Neuronal stem cell (in vitro differentiated cells): ENCODE data around the gene CDCA4.

ENCODE experiments used
- DNase-seq: peaks from one replicate; pipeline ENCODE4 v3.0.0-alpha.2; 2013; ENCODE audit warnings: low spot score
- H2AFZ ChIP-seq: one replicate; pipeline ENCODE4 v1.6.1; 2013; ENCODE audit warnings: mild to moderate bottlenecking, low read length, inconsistent platforms
- H2AK5ac ChIP-seq: 2 replicates; pipeline ENCODE4 v1.6.1; 2013; ENCODE audit warnings: low read depth, mild to moderate bottlenecking, inconsistent platforms, low read length, moderate library complexity, mixed read lengths
- H2BK120ac ChIP-seq: 2 replicates; pipeline ENCODE4 v1.6.1; 2013; ENCODE audit warnings: low read depth, mild to moderate bottlenecking, inconsistent platforms, low read length, moderate library complexity, mixed read lengths
- H2BK12ac ChIP-seq: one replicate; pipeline ENCODE4 v1.6.1; 2013; ENCODE audit warnings: low read length, inconsistent platforms
- H2BK15ac ChIP-seq: 2 replicates; pipeline ENCODE4 v1.6.1; 2013; ENCODE audit warnings: mild to moderate bottlenecking, low read length, inconsistent platforms, mixed read lengths
- H2BK5ac ChIP-seq: one replicate; pipeline ENCODE4 v1.6.1; 2013; ENCODE audit warnings: inconsistent platforms, mild to moderate bottlenecking, low read length, moderate library complexity
- H3K14ac ChIP-seq: one replicate; pipeline ENCODE4 v1.6.1; 2013; ENCODE audit warnings: low read length, inconsistent platforms
- H3K18ac ChIP-seq: 2 replicates; pipeline ENCODE4 v1.6.1; 2013; ENCODE audit warnings: low read length, inconsistent platforms
- H3K23ac ChIP-seq: 2 replicates; pipeline ENCODE4 v1.6.1; 2013; ENCODE audit warnings: low read depth, mild to moderate bottlenecking, mixed read lengths, low read length, inconsistent platforms; ENCODE audit not compliant: poor library complexity
- H3K27ac ChIP-seq: replicated peaks from 3 replicates; pipeline ENCODE4 v1.5.1; 2013; ENCODE audit warnings: low read length, inconsistent platforms
- H3K27me3 ChIP-seq, 3 experiments: 2 replicates each; pipeline ENCODE4 v1.6.1; 2013; ENCODE audit warnings: low read length in 3 of 3, mild to moderate bottlenecking in 2 of 3, inconsistent platforms in 1 of 3, low read depth in 1 of 3, mixed read lengths in 1 of 3, moderate library complexity in 1 of 3; ENCODE audit not compliant: control insufficient read depth in 3 of 3, insufficient read depth in 3 of 3
- H3K36me3 ChIP-seq, 2 donors: replicated peaks in 1 of 2; 2 replicates each; pipeline ENCODE4 v1.6.1; 2013; ENCODE audit warnings: low read length in 2 of 2; ENCODE audit not compliant: control insufficient read depth in 2 of 2, insufficient read depth in 2 of 2
- H3K4ac ChIP-seq: 2 replicates; pipeline ENCODE4 v1.6.1; 2013; ENCODE audit warnings: inconsistent platforms, mild to moderate bottlenecking, low read length, moderate library complexity
- H3K4me1 ChIP-seq, 2 donors: 1 replicate in 1 of 2; 2 replicates in 1 of 2; pipeline ENCODE4 v1.6.1; 2013; ENCODE audit warnings: low read length in 2 of 2, low read depth in 1 of 2; ENCODE audit not compliant: control insufficient read depth in 2 of 2, insufficient read depth in 1 of 2
- H3K4me2 ChIP-seq: one replicate; pipeline ENCODE4 v1.6.1; 2013; ENCODE audit warnings: mild to moderate bottlenecking, low read length, inconsistent platforms; ENCODE audit not compliant: insufficient read depth, poor library complexity, severe bottlenecking
- H3K4me3 ChIP-seq, 2 donors: 2 replicates each; pipeline ENCODE4 v1.5.1; 2013; ENCODE audit warnings: low read length in 2 of 2, mild to moderate bottlenecking in 2 of 2, inconsistent platforms in 1 of 2, moderate library complexity in 1 of 2
- H3K79me1 ChIP-seq: one replicate; pipeline ENCODE4 v1.6.1; 2013; ENCODE audit warnings: low read depth, mild to moderate bottlenecking, inconsistent platforms, low read length, moderate library complexity
- H3K9ac ChIP-seq: one replicate; pipeline ENCODE4 v1.6.1; 2013; ENCODE audit warnings: mild to moderate bottlenecking, low read depth, low read length, inconsistent platforms; ENCODE audit not compliant: poor library complexity
- H3K9me3 ChIP-seq, 2 donors: replicated peaks in 1 of 2; 2 replicates each; pipeline versions ENCODE3 to v1.6.1; 2013; ENCODE audit warnings: low read length in 2 of 2, mild to moderate bottlenecking in 2 of 2, inconsistent platforms in 1 of 2, low read depth in 1 of 2, mixed read lengths in 1 of 2, moderate library complexity in 1 of 2; ENCODE audit not compliant: control insufficient read depth in 2 of 2, insufficient read depth in 1 of 2
- H4K8ac ChIP-seq: one replicate; pipeline ENCODE4 v1.6.1; 2013; ENCODE audit warnings: low read depth, mild to moderate bottlenecking, inconsistent platforms, low read length, moderate library complexity
- H4K91ac ChIP-seq: one replicate; pipeline ENCODE4 v1.6.1; 2013; ENCODE audit warnings: low read length, low read depth, mild to moderate bottlenecking, inconsistent platforms; ENCODE audit not compliant: poor library complexity
- WGBS, 2 donors: extraction: QIAGEN DNeasy Blood & Tissue Kit; methylation state at CpG; one replicate each; pipeline ENCODE4 v1.1.7; 2013; ENCODE audit warnings: missing lambda C conversion rate in 2 of 2, mixed read lengths in 1 of 2; ENCODE audit not compliant: insufficient read length in 2 of 2, insufficient replicate concordance in 1 of 2; ENCODE audit errors: extremely low coverage in 2 of 2; 5-methylcytosine and 5-hydroxymethylcytosine counted together

CDCA4 gene

DNA sequence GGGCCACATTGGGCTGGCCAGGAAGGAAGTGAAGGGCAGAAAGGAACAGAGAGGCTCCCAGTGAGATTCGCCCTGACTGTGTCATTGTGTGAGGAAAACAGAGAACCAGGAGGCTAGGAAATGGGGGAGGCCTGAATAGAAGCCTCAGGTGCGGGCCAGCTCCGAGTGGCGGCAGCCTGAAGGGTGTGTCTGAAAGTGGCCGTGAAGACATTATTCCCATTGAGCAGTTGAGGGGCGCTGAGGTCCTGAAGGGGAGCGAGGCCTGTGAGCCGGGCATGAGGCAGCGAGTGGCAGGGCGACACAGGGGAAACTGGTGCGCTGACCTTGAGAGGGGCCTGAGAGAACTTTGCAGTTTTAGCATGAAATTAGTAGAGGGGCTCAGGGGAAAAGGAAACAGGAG, 28.4 kb downstream of the CDCA4 start:
- H3K27me3 ChIP-seq, result no peaks in the 10 kb centered on the region
- no peak overlapping the region for H3K14ac ChIP-seq
- no peak overlapping the region for H2AFZ ChIP-seq
- H4K91ac ChIP-seq, result no peak overlapping the region
- H3K36me3 ChIP-seq, result peaks cover 24 to 58% of the 10 kb centered on the region in 2 donors
- no peak overlapping the region for H2BK120ac ChIP-seq
- H3K4me3 ChIP-seq, result no peak overlapping the region
- H3K9me3 ChIP-seq, result peaks cover 0 to 5% of the 10 kb centered on the region in 2 donors
- DNase-seq, result no peak
- WGBS, 2 donors, result no CpG with 5 or more reads among the region's 11 CpGs
- H2BK5ac ChIP-seq, result no peak overlapping the region
- H3K4me1 ChIP-seq, result no peaks in the 10 kb centered on the region
- H3K79me1 ChIP-seq, result peaks cover 8% of the 10 kb centered on the region
- H2AK5ac ChIP-seq, result no peak overlapping the region
- no peak overlapping the region for H2BK12ac ChIP-seq
- no peak overlapping the region for H3K4ac ChIP-seq
- H3K27ac ChIP-seq, result no peak overlapping the region
- no peak overlapping the region for H3K4me2 ChIP-seq
- H3K9ac ChIP-seq, result no peak overlapping the region
- no peak overlapping the region for H3K23ac ChIP-seq
- no peak overlapping the region for H3K18ac ChIP-seq
- no peak overlapping the region for H4K8ac ChIP-seq
- no peak overlapping the region for H2BK15ac ChIP-seq

DNA sequence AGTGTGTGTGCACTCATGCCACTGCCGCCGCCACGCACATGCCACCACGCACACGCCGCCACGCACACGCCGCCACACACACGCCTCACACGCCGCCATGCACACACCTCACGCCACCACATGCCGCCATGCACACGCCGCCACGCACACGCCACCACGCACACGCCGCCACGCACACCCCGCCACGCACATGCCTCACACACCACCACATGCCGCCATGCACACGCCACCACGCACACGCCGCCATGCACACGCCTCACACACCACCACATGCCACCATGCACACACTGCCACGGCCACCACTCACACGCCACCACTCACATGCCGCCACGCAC, 29.0 kb downstream of the CDCA4 start:
- no CpG with 5 or more reads among the region's 34 CpGs for WGBS, 2 donors

DNA sequence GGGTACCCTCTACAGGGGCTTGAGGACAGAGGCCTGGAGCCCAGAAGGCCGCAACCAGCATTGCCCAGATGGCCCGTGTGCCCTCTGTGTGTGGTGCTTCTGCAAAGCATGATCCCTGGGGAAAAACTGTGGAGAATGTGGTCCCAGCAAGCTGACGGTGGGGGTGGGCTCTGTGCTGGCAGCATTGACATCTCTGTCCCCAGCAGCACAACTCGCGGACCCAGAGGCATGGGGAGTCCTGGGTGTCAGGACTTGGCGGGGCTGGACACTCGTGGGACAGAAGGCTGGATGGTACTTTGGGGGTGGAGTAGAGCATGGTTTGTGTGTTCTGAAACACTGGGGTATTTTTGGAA, 31.0 kb downstream of the CDCA4 start:
- no peak overlapping the region for H4K8ac ChIP-seq
- no peak overlapping the region for H2BK5ac ChIP-seq
- no peak overlapping the region for H3K14ac ChIP-seq
- H2BK12ac ChIP-seq, result no peak overlapping the region
- no peak overlapping the region for H3K18ac ChIP-seq
- H2AK5ac ChIP-seq, result no peak overlapping the region
- no peak overlapping the region for H3K9ac ChIP-seq
- no peak overlapping the region for H3K4ac ChIP-seq
- no peak overlapping the region for H2BK15ac ChIP-seq
- H3K9me3 ChIP-seq, result peaks cover 0 to 5% of the 10 kb centered on the region in 2 donors
- H3K4me1 ChIP-seq, result peaks cover 6% of the 10 kb centered on the region in 2 donors
- H4K91ac ChIP-seq, result no peak overlapping the region
- no peak for DNase-seq
- no peak overlapping the region for H3K4me2 ChIP-seq
- no peak overlapping the region for H3K4me3 ChIP-seq
- no peaks in the 10 kb centered on the region for H3K27me3 ChIP-seq
- H2AFZ ChIP-seq, result no peak overlapping the region
- no CpG with 5 or more reads among the region's 7 CpGs for WGBS, 2 donors
- no peak overlapping the region for H3K27ac ChIP-seq
- H3K23ac ChIP-seq, result no peak overlapping the region
- H2BK120ac ChIP-seq, result no peak overlapping the region
- H3K79me1 ChIP-seq, result peaks cover 4% of the 10 kb centered on the region
- H3K36me3 ChIP-seq, result peaks cover 17 to 41% of the 10 kb centered on the region in 2 donors

More for the DNA sequence above, 29.0 kb downstream of the CDCA4 start:
- peaks cover 22 to 56% of the 10 kb centered on the region in 2 donors for H3K36me3 ChIP-seq
- H3K4me1 ChIP-seq, result peaks cover 0 to under 1% of the 10 kb centered on the region in 2 donors
- H3K27me3 ChIP-seq, result no peaks in the 10 kb centered on the region
- H3K4ac ChIP-seq, result peak overlapping the region; percentile 76
- peak overlapping the region; percentile 85 for H3K23ac ChIP-seq
- no peak overlapping the region for H3K27ac ChIP-seq
- peak overlapping the region; percentile 71 for H3K18ac ChIP-seq
- DNase-seq, result no peak
- peak overlapping the region in 1 of 2 donors; percentile 73 for H3K4me3 ChIP-seq
- H2AK5ac ChIP-seq, result no peak overlapping the region
- H4K8ac ChIP-seq, result peak overlapping the region; percentile 92
- H3K79me1 ChIP-seq, result peaks cover 8% of the 10 kb centered on the region
- no peak overlapping the region for H2AFZ ChIP-seq
- H3K4me2 ChIP-seq, result no peak overlapping the region
- H2BK12ac ChIP-seq, result peak overlapping the region; percentile 90
- peak overlapping the region; percentile 91 for H4K91ac ChIP-seq
- H3K9ac ChIP-seq, result peak overlapping the region; percentile 44
- H2BK15ac ChIP-seq, result no peak overlapping the region
- H2BK120ac ChIP-seq, result no peak overlapping the region
- H3K14ac ChIP-seq, result peak overlapping the region; percentile 21
- peaks cover 0 to 5% of the 10 kb centered on the region in 2 donors for H3K9me3 ChIP-seq
- no peak overlapping the region for H2BK5ac ChIP-seq

DNA sequence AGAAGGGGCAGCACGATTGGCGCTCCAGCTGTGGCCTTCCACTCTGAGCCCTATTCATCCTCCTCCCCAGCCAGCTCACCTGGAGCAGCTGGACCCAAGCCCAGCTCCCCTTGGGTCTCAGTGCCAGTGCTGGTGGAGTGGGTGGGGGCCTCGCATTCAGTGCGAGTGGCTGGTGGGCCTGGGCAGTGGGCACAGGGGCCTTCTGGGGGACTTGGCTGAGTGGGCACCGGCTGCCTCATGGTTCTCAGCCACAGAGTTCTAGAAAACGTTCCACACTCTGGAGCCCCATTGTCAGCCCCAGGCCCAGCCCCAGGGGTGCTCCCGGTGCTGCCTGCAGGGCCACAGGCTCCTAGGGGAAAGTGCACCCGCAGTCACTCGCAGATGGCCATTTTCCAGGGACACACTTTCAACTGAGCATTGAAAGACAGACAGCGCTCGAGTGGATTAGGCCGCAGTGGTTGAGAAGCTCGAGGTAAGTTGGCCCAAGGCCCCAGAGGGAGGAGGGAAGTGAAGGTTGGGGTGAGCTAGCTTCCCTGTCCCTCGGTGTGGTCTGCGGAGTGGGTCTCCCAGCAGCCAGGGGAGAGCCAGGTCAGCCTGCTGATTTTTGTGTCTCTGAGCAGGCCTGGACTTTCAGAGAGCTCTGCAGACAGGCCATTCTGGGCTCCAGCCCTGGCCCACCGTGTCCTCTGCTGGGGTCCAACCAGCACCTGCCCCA, 31.5 kb downstream of the CDCA4 start:
- Histone ChIP-seq H2AFZ (no peak overlapping the region), H3K36me3 (peaks cover 15 to 36% of the 10 kb centered on the region in 2 donors), H3K4me3 (no peak overlapping the region), H3K14ac (no peak overlapping the region), H4K91ac (no peak overlapping the region), H3K79me1 (peaks cover 3% of the 10 kb centered on the region), H3K9me3 (peaks cover 0 to 5% of the 10 kb centered on the region in 2 donors), H3K18ac (no peak overlapping the region), H3K9ac (no peak overlapping the region), H2BK12ac (no peak overlapping the region), H3K27ac (no peak overlapping the region), H2BK5ac (no peak overlapping the region), H2BK120ac (no peak overlapping the region), H3K4me1 (peaks cover 6% of the 10 kb centered on the region in 2 donors), H3K23ac (no peak overlapping the region), H2BK15ac (no peak overlapping the region), H3K4me2 (no peak overlapping the region), H3K4ac (no peak overlapping the region), H2AK5ac (no peak overlapping the region), H4K8ac (no peak overlapping the region), H3K27me3 (no peaks in the 10 kb centered on the region)
- no CpG with 5 or more reads among the region's 16 CpGs for WGBS, 2 donors
- no peak for DNase-seq
